ENCODE measurements around the gene CHD2.

GRCh38 chr15:92944946-92945521, 44.9 kb downstream of the CHD2 start:
- TF ChIP-seq ZNF274 (IDR thresholded peaks at IDR 0.05; ENCODE audit: insufficient read depth, insufficient read length), result no peak
- no peak for TF ChIP-seq CTCF (IDR thresholded peaks at IDR 0.05 in 2 of 3, conservative IDR thresholded peaks at IDR 0.05 in 1 of 3; ENCODE audit: control insufficient read depth in 2 of 3, extremely low read depth in 1 of 3, insufficient read depth in 1 of 3, low read depth in 3 of 3, low read length in 3 of 3)
- TF ChIP-seq PBX3 (IDR thresholded peaks at IDR 0.05; ENCODE audit: insufficient replicate concordance, low read depth, low read length), result no peak
- no peak for TF ChIP-seq GABPA (IDR thresholded peaks at IDR 0.05; ENCODE audit: low read depth)
- TF ChIP-seq POLR2AphosphoS2 (IDR thresholded peaks at IDR 0.05; ENCODE audit: low read depth, low read length), result no peak
- TF ChIP-seq RFX5 (IDR thresholded peaks at IDR 0.05; ENCODE audit: low read depth, low read length), result no peak
- TF ChIP-seq CEBPB (IDR thresholded peaks at IDR 0.05; ENCODE audit: borderline replicate concordance in 1 of 2, low read depth in 2 of 2, low read length in 2 of 2), result no peak
- TF ChIP-seq POLR2A (IDR thresholded peaks at IDR 0.05; ENCODE audit: low read depth, low read length), result no peak; the same call in 1 of the 2 replicates
- TF ChIP-seq, protein P1, sequence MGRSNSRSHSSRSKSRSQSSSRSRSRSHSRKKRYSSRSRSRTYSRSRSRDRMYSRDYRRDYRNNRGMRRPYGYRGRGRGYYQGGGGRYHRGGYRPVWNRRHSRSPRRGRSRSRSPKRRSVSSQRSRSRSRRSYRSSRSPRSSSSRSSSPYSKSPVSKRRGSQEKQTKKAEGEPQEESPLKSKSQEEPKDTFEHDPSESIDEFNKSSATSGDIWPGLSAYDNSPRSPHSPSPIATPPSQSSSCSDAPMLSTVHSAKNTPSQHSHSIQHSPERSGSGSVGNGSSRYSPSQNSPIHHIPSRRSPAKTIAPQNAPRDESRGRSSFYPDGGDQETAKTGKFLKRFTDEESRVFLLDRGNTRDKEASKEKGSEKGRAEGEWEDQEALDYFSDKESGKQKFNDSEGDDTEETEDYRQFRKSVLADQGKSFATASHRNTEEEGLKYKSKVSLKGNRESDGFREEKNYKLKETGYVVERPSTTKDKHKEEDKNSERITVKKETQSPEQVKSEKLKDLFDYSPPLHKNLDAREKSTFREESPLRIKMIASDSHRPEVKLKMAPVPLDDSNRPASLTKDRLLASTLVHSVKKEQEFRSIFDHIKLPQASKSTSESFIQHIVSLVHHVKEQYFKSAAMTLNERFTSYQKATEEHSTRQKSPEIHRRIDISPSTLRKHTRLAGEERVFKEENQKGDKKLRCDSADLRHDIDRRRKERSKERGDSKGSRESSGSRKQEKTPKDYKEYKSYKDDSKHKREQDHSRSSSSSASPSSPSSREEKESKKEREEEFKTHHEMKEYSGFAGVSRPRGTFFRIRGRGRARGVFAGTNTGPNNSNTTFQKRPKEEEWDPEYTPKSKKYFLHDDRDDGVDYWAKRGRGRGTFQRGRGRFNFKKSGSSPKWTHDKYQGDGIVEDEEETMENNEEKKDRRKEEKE (IDR thresholded peaks at IDR 0.05), result no peak
- no peak for TF ChIP-seq CREB1 (IDR thresholded peaks at IDR 0.05; ENCODE audit: low read depth)
- TF ChIP-seq NR2F1 (conservative IDR thresholded peaks at IDR 0.05), result no peak
- no peak for TF ChIP-seq SIX5 (IDR thresholded peaks at IDR 0.05; ENCODE audit: low read depth, low read length, severe bottlenecking)
- TF ChIP-seq BHLHE40 (IDR thresholded peaks at IDR 0.05; ENCODE audit: borderline replicate concordance in 1 of 2, low read depth in 2 of 2, low read length in 1 of 2), result no peak

Data from GM12878 (cell line).